Testis (tissue), 3 donors: ENCODE measurements around the gene SBF1. TPM values are rescaled to one million over a fixed set of nuclear protein-coding genes. Genes with fewer than 3 reads are reported as not detected.

Experiments
- DNase-seq: peaks from one replicate; pipeline ENCODE4 v3.0.0-alpha.2; 2019
- H3K27ac ChIP-seq, 2 donors: fragments of 200-600 bp; sonication (generic); one replicate each; pipeline ENCODE4 v1.5.1; 2019
- H3K27me3 ChIP-seq: fragments of 200-600 bp; sonication (generic); one replicate; pipeline ENCODE4 v1.5.1; 2019
- H3K36me3 ChIP-seq: fragments of 200-600 bp; sonication (generic); one replicate; pipeline ENCODE4 v1.5.1; 2017; ENCODE audit warnings: low read depth; ENCODE audit errors: missing control alignments
- H3K4me1 ChIP-seq: fragments of 200-600 bp; sonication (generic); one replicate; pipeline ENCODE4 v1.5.1; 2019
- H3K4me3 ChIP-seq, 2 donors: fragments of 200-600 bp; sonication (generic); one replicate each; pipeline ENCODE4 v1.5.1; 2017 to 2019
- H3K9me3 ChIP-seq: fragments of 200-600 bp; sonication (generic); one replicate; pipeline ENCODE4 v1.5.1; 2017
- CTCF ChIP-seq, 3 experiments: fragments of 450-650 bp in 2 of 3; fragments of 200-600 bp in 1 of 3; sonication (generic) in 1 of 3; IDR thresholded peaks; one replicate each; pipeline ENCODE4 v1.5.1; 2016 to 2019; ENCODE audit warnings: antibody characterized with exemption in 3 of 3, mild to moderate bottlenecking in 2 of 3, moderate library complexity in 1 of 3
- POLR2A ChIP-seq: fragments of 450-650 bp; IDR thresholded peaks from one replicate; pipeline ENCODE4 v1.6.1; 2017; ENCODE audit warnings: antibody characterized with exemption, mild to moderate bottlenecking, moderate library complexity
- WGBS, 2 donors: methylation state at CpG; one replicate each; pipeline ENCODE4 v1.1.5; 2018; 5-methylcytosine and 5-hydroxymethylcytosine counted together
- intact Hi-C: fragments of 100-400 bp; cut with DNase I; formaldehyde crosslinking; loops from one replicate; pipeline ENCODE4 v1.15.1; 2023; ENCODE audit warnings: low total_unique reads
- polyA plus RNA-seq: library from polyadenylated mRNA; stranded (reverse); fragments of 350-450 nt; fragmentation: Illumina TruSeq; extraction: RNeasy Lipid Tissue Mini Kit (QIAGEN cat#74804); gene quantifications from one replicate; pipeline ENCODE4 v1.2.3, GENCODE V29; 2014; ENCODE audit warnings: low read depth, low replicate concordance; ENCODE audit not compliant: insufficient read depth
- total RNA-seq, 2 donors: library from RNA; depleted of rRNA; stranded (reverse); fragments of >200 nt; gene quantifications; one replicate each; pipeline ENCODE4 v1.2.3, GENCODE V29; 2016

Gene SBF1
- total and polyA plus RNA-seq, 3 donors from 2014 or later: 201 to 239 (median 208) TPM

- intact Hi-C loops: no loop called here
- no peaks in the 10 kb centered on the region for H3K9me3 ChIP-seq
- H3K36me3 ChIP-seq: no peaks in the 10 kb centered on the region
- no peaks in the 10 kb centered on the region for H3K27me3 ChIP-seq
- 91 to 99% methylated on average over 19 to 44 of the region's 44 CpGs for WGBS, 2 donors
- H3K27ac ChIP-seq: no peak overlapping the region
- no peak overlapping the region for H3K4me3 ChIP-seq
- peaks cover 9% of the 10 kb centered on the region for H3K4me1 ChIP-seq
- TF ChIP-seq POLR2A (no peak), CTCF (IDR thresholded peaks at IDR 0.05) (no peak)
- no peak for DNase-seq
Observed at GRCh38 chr22:50504369-50505211, 29.8 kb upstream of the SBF1 start.

- H3K27me3 ChIP-seq: no peaks in the 10 kb centered on the region
- peaks cover 9% of the 10 kb centered on the region for H3K4me1 ChIP-seq
- no peak overlapping the region for H3K27ac ChIP-seq
- H3K9me3 ChIP-seq: no peaks in the 10 kb centered on the region
- intact Hi-C loops: no loop called here
- DNase-seq: no peak
- H3K4me3 ChIP-seq: no peak overlapping the region
- no peaks in the 10 kb centered on the region for H3K36me3 ChIP-seq
- 92 to 100% methylated on average over 8 to 23 of the region's 26 CpGs for WGBS, 2 donors
- no peak for TF ChIP-seq CTCF (IDR thresholded peaks at IDR 0.05)
- TF ChIP-seq POLR2A: no peak
Observed at GRCh38 chr22:50503475-50504145, 28.8 kb upstream of the SBF1 start.

GRCh38 chr22:50502628-50503474, 28.0 kb upstream of the SBF1 start:
- intact Hi-C loops: no loop called here
- TF ChIP-seq POLR2A (no peak), CTCF (IDR thresholded peaks at IDR 0.05) (no peak)
- no peak overlapping the region for H3K4me3 ChIP-seq
- 90 to 92% methylated on average over 12 to 24 of the region's 24 CpGs for WGBS, 2 donors
- H3K4me1 ChIP-seq: peaks cover 9% of the 10 kb centered on the region
- H3K9me3 ChIP-seq: no peaks in the 10 kb centered on the region
- no peak overlapping the region for H3K27ac ChIP-seq
- H3K27me3 ChIP-seq: no peaks in the 10 kb centered on the region
- DNase-seq: no peak
- no peaks in the 10 kb centered on the region for H3K36me3 ChIP-seq

DNA sequence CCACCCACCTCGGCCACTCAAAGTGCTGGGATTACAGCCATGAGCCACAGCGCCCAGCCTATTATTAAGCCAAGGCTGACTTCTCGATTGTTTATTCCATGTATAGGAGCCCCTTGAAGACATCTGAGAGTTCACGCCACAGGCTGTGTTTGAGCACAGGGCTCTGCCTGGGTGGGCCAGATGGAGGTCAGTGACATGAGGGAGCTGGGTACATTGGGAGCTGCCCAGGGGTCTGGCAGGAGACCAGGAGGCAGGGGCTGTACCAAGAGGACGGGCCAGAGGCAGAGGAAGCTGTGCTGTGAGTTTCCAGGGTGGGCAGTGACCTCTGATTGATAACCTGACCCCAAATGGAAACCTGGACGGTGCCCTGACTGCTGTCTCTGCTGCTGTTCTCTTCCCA, 27.3 kb upstream of the SBF1 start:
- Histone ChIP-seq H3K9me3 (no peaks in the 10 kb centered on the region), H3K27me3 (no peaks in the 10 kb centered on the region), H3K27ac (no peak overlapping the region), H3K36me3 (no peaks in the 10 kb centered on the region), H3K4me3 (no peak overlapping the region), H3K4me1 (peaks cover 9% of the 10 kb centered on the region)
- WGBS, 2 donors: 72 to 75% methylated on average over 6 of the region's 6 CpGs
- DNase-seq: no peak
- TF ChIP-seq POLR2A: no peak
- no peak for TF ChIP-seq CTCF (IDR thresholded peaks at IDR 0.05)
- intact Hi-C loops: no loop called here
